Coronary artery (tissue), 2 donors: ENCODE results near the gene IQGAP2.

Experiments
- DNase-seq: peaks from one replicate; pipeline ENCODE4 v3.0.0-alpha.2; 2017; ENCODE audit warnings: low spot score
- H3K27ac ChIP-seq, 2 donors: fragments of 200-600 bp; sonication (generic); one replicate each; pipeline ENCODE4 v1.5.1; 2016 to 2019
- H3K4me3 ChIP-seq: fragments of 200-600 bp; sonication (generic); 2 replicates; pipeline ENCODE4 v1.5.1; 2016; ENCODE audit warnings: mild to moderate bottlenecking, moderate library complexity
- TF ChIP-seq, protein P1 (sequence below): fragments of 200-600 bp; sonication (generic); IDR thresholded peaks from one replicate; pipeline ENCODE4 v1.5.1; 2019; ENCODE audit warnings: antibody characterized with exemption

IQGAP2 gene

DNA sequence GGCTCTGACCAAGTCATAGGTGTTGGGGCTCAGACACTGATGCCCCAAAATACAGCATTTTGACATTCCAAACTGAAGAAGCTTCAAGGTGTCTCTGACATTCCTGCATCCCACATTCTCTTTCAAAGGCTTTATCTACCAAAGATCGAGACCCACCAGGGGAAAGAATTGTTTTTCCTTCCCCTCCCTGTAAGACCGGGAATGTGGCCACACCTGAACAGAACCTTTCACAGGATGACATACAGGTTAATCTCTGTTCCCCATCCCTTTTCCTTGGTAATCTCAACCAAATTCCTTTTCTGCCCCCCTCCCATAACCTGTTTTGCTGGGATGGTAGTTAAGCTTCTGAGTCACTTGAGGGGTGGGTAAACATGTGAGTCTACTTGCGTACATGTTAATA is 72.3 kb downstream of the IQGAP2 start:
- Histone ChIP-seq H3K4me3 (no peak overlapping the region), H3K27ac (no peak overlapping the region)
- no peak for DNase-seq

DNA sequence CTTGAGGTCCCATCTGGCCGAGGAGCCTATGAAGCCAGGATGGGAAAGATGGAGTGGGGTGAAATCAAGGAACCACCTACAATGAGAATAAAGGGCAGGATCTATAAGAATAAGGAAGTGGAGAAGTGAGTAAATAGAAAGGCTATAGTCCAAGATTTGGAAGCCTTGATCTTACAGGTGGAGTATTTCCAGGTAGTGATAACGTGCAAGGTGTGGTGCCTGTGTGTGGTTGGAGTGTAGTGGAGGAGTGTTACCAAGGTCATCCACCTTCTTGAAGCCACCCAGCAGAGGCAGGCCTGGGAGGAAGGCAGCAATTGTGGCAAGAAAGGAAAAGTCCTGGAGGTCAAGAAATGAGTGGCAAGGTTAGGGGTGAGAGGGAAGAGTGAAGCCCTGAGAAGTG is 72.9 kb downstream of the IQGAP2 start:
- DNase-seq = no peak
- TF ChIP-seq, protein P1, sequence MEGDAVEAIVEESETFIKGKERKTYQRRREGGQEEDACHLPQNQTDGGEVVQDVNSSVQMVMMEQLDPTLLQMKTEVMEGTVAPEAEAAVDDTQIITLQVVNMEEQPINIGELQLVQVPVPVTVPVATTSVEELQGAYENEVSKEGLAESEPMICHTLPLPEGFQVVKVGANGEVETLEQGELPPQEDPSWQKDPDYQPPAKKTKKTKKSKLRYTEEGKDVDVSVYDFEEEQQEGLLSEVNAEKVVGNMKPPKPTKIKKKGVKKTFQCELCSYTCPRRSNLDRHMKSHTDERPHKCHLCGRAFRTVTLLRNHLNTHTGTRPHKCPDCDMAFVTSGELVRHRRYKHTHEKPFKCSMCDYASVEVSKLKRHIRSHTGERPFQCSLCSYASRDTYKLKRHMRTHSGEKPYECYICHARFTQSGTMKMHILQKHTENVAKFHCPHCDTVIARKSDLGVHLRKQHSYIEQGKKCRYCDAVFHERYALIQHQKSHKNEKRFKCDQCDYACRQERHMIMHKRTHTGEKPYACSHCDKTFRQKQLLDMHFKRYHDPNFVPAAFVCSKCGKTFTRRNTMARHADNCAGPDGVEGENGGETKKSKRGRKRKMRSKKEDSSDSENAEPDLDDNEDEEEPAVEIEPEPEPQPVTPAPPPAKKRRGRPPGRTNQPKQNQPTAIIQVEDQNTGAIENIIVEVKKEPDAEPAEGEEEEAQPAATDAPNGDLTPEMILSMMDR = no peak
- no peak overlapping the region for H3K4me3 ChIP-seq
- H3K27ac ChIP-seq = no peak overlapping the region

More for the DNA sequence above, 72.3 kb downstream of the IQGAP2 start:
- TF ChIP-seq, protein P1 = no peak

DNA sequence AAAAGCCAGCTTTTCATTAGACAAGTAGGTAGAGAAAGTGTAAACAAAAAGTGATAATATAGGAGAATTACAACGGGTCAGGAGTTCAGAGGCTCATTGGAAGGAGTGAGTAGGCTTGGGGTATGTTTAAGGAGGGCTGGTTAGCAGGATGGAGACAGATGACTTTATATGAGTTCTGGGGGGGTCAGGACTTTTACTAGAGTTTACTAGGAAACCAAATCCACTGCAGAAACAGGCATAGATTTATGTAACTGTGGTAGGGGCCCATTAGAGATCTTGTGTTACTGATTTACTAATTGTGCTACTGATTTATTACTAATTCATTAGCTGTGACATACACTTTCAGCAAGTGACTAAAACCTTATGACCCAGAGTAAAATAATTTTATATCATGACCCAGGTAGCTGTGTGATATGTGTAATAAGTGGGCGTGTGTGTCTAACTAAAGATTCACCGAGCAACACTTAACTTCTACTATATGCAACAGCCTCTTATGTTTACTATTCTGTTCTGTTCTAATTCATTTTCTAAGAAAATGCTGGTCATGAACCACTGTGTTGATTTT is 73.5 kb downstream of the IQGAP2 start:
- Histone ChIP-seq H3K4me3 (no peak overlapping the region), H3K27ac (no peak overlapping the region)
- TF ChIP-seq, protein P1 = no peak
- DNase-seq = no peak

DNA sequence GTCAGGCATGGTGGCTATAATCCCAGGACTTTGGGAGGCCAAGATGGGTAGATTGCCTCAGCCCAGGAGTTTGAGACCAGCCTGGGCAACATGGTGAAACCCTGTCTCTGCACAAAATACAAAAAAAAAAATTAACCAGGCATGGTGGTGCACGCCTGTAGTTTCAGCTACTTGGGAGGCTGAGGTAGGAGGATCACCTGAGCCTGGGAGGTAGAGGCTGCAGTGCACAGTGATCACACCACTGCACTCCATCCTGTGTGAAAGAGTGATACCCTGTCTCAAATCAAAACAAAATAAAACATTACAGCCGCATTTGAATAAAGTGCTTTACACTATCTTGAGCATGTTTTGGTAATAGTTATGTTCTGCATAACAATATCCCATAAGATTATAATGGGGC is 74.0 kb downstream of the IQGAP2 start:
- no peak for DNase-seq
- H3K27ac ChIP-seq = no peak overlapping the region
- no peak overlapping the region for H3K4me3 ChIP-seq
- TF ChIP-seq, protein P1 = no peak

DNA sequence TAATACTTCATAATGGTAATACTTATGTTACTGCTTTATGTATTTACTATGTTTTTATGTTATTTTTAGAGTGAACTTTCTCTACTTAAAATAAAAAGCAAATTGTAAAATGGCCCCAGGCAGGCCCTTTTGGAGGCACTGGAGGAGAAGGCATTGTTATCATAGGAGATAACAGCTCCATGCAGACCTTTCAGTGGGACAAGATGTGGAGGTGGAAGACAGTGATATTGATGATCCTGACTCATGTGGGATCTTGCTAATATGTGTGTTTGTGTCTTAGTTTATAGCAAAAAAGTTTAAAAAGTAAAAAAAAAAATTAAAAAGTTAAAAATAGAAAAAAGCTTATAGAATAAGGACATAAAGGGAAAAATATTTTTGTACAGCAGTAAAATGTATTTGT is 74.5 kb downstream of the IQGAP2 start:
- no peak overlapping the region for H3K27ac ChIP-seq
- no peak overlapping the region for H3K4me3 ChIP-seq
- TF ChIP-seq, protein P1 = no peak
- DNase-seq = no peak

DNA sequence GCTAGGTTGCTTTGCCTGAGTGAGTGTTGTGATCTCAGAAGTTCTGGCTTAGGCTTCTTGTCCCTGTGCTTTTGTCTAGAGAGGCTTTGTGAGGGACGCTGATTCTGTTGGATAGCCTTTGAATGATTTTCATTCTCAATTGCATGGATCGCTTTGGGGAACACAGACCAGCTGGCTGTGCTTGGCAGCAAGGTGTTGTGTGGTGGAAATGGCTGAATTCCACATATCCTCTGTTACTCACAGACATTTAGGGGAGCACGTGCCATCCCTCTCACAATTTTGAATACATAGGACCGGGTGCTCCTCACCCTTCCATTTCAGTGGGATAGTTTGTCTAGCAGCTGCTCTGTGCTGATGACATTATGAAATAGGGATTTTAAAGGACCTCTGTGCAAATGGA is 76.2 kb downstream of the IQGAP2 start:
- H3K27ac ChIP-seq = no peak overlapping the region
- TF ChIP-seq, protein P1 = no peak
- DNase-seq = no peak

DNA sequence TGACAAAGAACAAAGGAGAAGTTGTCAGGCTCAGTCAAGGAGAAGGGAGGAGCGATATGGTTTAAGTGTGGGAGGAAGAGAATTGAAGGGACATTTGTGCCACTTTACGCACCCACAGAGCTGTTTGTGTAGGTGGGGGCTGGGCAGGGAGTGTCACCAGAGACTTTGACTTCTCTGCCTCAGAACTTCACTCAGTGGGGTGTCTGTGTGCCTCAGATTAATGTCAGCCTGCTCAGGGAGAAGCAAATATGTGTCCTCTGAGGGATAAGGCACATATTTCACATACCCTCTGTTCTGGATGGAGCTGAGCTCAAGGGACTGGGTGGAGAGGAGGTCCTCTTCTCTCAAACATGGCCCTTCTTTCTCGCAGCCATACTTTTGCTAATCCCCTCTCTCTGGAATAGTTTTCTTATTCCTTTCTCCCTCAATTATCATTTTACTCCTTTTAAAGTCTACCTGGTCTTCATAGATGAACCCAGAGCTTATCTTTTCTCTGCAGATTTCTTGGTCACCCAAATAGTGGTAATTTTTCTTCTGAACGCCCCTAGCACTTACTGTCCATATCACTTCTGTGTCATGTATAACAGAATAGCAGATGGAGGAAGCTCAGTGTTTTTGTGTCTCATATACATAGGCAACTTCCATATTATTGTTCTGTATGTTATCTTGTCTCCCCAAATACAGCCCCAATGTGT is 77.0 kb downstream of the IQGAP2 start:
- TF ChIP-seq, protein P1 = no peak
- Histone ChIP-seq H3K27ac (no peak overlapping the region), H3K4me3 (no peak overlapping the region)
- no peak for DNase-seq

More for the DNA sequence above, 76.2 kb downstream of the IQGAP2 start:
- no peak overlapping the region for H3K4me3 ChIP-seq
